ENCODE measurements around the gene RAX2.
"Not testable (repeated sequence)": the region's sequence is repeated elsewhere in the genome, so short reads cannot be mapped to it uniquely, and the experiment has no call there.

Gene RAX2

GRCh38 chr19:3778104-3778867 lies 6.3 kb upstream of the RAX2 start:
- DNase-seq: no peak

- no peak for DNase-seq
These were observed 4.5 kb upstream of the RAX2 start for GRCh38 chr19:3776479-3777040.

- DNase-seq: no peak
These were observed 3.8 kb upstream of the RAX2 start for GRCh38 chr19:3775831-3776230.

GRCh38 chr19:3775374-3775711 lies 3.3 kb upstream of the RAX2 start:
- DNase-seq: no peak

GRCh38 chr19:3774621-3775373 lies 2.8 kb upstream of the RAX2 start:
- no peak for DNase-seq

- DNase-seq: no peak
These were observed 1.9 kb upstream of the RAX2 start for GRCh38 chr19:3773814-3774515.

- no peak for DNase-seq
These were observed 775 bp downstream of the RAX2 start for GRCh38 chr19:3771000-3771905.

- DNase-seq: no peak
These were observed 1.7 kb downstream of the RAX2 start for GRCh38 chr19:3770136-3770999.

GRCh38 chr19:3769494-3769893 lies 2.5 kb downstream of the RAX2 start:
- DNase-seq: no peak

GRCh38 chr19:3768748-3769099 lies 3.3 kb downstream of the RAX2 start:
- DNase-seq: no peak

- no peak for DNase-seq
These were observed 3.8 kb downstream of the RAX2 start for GRCh38 chr19:3768015-3768747.

GRCh38 chr19:3767050-3767449 lies 5.0 kb downstream of the RAX2 start:
- DNase-seq: no peak

- DNase-seq: peak in 1 of 4 experiments; percentile 27
These were observed 5.5 kb downstream of the RAX2 start for GRCh38 chr19:3766520-3766919.

- not testable (repeated sequence) for DNase-seq
These were observed 6.3 kb downstream of the RAX2 start for GRCh38 chr19:3765757-3766156.

GRCh38 chr19:3765121-3765520 lies 6.9 kb downstream of the RAX2 start:
- no peak for DNase-seq

- peak; percentile 100 for DNase-seq
These were observed 9.2 kb downstream of the RAX2 start, which contains the start of gene MRPL54 for GRCh38 chr19:3762501-3763459. Gene MRPL54, plus strand, starts transcription at chr19:3762682. Its CDS starts 19 bp downstream, at chr19:3762701.

GRCh38 chr19:3762130-3762473 lies 9.9 kb downstream of the RAX2 start:
- DNase-seq: no peak

GRCh38 chr19:3761382-3762129 lies 10.5 kb downstream of the RAX2 start, which contains the start of gene APBA3:
Gene APBA3, minus strand, starts transcription at chr19:3761692. Its CDS starts 1,428 bp downstream, at chr19:3760264.
- DNase-seq: peak; percentile 95 to 98 (median 97)

All from suppressor macrophage (primary cell).